BLaER1 (cell line): ENCODE measurements around the gene LZTR1.

Experiments used
- H3K27ac ChIP-seq: shearing (Covaris generic); formaldehyde crosslinking; 2 replicates; pipeline ENCODE4 v1.8.1; 2022
- H3K27me3 ChIP-seq: shearing (Covaris generic); formaldehyde crosslinking; 2 replicates; pipeline ENCODE4 v1.8.1; 2022
- H3K36me3 ChIP-seq: shearing (Covaris generic); formaldehyde crosslinking; 2 replicates; pipeline ENCODE4 v1.8.1; 2022
- H3K4me1 ChIP-seq: shearing (Covaris generic); formaldehyde crosslinking; 2 replicates; pipeline ENCODE4 v1.8.1; 2022
- H3K4me2 ChIP-seq: shearing (Covaris generic); formaldehyde crosslinking; 2 replicates; pipeline ENCODE4 v1.8.1; 2022
- H3K4me3 ChIP-seq: shearing (Covaris generic); formaldehyde crosslinking; 2 replicates; pipeline ENCODE4 v1.8.1; 2022
- H3K9ac ChIP-seq: shearing (Covaris generic); formaldehyde crosslinking; 2 replicates; pipeline ENCODE4 v1.8.1; 2022
- H3K9me3 ChIP-seq: shearing (Covaris generic); formaldehyde crosslinking; 2 replicates; pipeline ENCODE4 v1.8.1; 2022
- H4K20me1 ChIP-seq: shearing (Covaris generic); formaldehyde crosslinking; 2 replicates; pipeline ENCODE4 v1.8.1; 2022
- Cebpa-rat ChIP-seq: shearing (Covaris generic); IDR thresholded peaks from 2 replicates; pipeline ENCODE4 v1.8.1; 2022

Gene LZTR1

DNA sequence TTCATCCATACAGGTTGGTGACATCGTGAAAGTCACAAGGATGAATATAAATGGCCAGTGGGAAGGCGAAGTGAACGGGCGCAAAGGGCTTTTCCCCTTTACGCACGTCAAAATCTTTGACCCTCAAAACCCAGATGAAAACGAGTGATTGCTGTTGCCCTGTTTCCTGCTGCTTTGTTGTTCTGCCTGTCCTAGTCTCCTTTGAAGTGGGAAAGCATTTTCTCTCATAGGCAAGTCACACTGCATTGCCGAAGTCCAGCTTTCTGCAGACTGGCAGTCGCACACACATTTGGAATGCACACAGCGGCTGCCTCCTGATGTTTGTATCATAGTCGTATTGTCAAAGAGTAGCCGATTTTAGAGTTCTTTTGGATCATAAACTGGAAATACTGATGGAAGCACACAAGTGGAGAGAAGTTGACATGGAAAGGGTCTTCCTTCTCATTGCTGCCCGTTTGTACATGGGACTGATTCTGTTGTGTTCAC is 32.4 kb upstream of the LZTR1 start:
- no peaks in the 10 kb centered on the region for H3K9me3 ChIP-seq
- H4K20me1 ChIP-seq, result peaks cover 100% of the 10 kb centered on the region
- H3K4me3 ChIP-seq, result no peak overlapping the region
- peaks cover 97% of the 10 kb centered on the region for H3K36me3 ChIP-seq
- H3K27ac ChIP-seq, result no peak overlapping the region
- no peak overlapping the region for H3K9ac ChIP-seq
- TF ChIP-seq Cebpa-rat, result no peak
- H3K27me3 ChIP-seq, result no peaks in the 10 kb centered on the region
- H3K4me1 ChIP-seq, result peaks cover 41% of the 10 kb centered on the region
- no peak overlapping the region for H3K4me2 ChIP-seq

- no peak overlapping the region for H3K4me3 ChIP-seq
- no peak overlapping the region for H3K9ac ChIP-seq
- peaks cover 7% of the 10 kb centered on the region for H3K27me3 ChIP-seq
- no peak overlapping the region for H3K4me2 ChIP-seq
- TF ChIP-seq Cebpa-rat, result no peak
- no peaks in the 10 kb centered on the region for H3K9me3 ChIP-seq
- H3K36me3 ChIP-seq, result peaks cover 85% of the 10 kb centered on the region
- H3K27ac ChIP-seq, result no peak overlapping the region
- peaks cover 41% of the 10 kb centered on the region for H3K4me1 ChIP-seq
- peaks cover 98% of the 10 kb centered on the region for H4K20me1 ChIP-seq
These were observed 30.8 kb upstream of the LZTR1 start for GRCh38 chr22:20951151-20951931.

DNA sequence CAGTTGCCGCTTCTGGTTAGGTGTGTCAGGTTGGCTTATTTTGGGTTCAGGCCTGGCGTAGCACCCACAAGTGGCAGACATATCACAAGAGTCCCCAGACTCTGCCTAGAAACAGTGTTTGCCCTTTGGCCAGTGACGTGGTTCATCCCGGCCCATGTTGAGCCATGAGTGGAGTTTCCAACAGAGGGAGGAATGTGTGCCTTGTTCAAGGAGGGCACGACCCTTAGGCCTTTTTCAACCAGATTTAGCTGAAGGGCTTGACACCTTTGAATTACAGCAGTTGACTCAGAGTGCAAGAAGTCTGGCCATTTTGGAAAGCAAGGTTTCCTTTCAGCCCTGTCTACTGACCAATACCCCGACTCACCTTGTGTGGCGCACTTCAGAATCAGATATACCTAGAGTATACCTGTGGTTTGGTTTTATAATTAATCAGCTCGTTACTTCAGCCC is 30.1 kb upstream of the LZTR1 start:
- peaks cover 98% of the 10 kb centered on the region for H4K20me1 ChIP-seq
- H3K4me2 ChIP-seq, result no peak overlapping the region
- TF ChIP-seq Cebpa-rat, result no peak
- no peak overlapping the region for H3K4me3 ChIP-seq
- H3K4me1 ChIP-seq, result peaks cover 40% of the 10 kb centered on the region
- peaks cover 78% of the 10 kb centered on the region for H3K36me3 ChIP-seq
- peaks cover 2% of the 10 kb centered on the region; the same call in 1 of the 2 replicates for H3K9me3 ChIP-seq
- H3K9ac ChIP-seq, result no peak overlapping the region
- peaks cover 13% of the 10 kb centered on the region for H3K27me3 ChIP-seq
- no peak overlapping the region for H3K27ac ChIP-seq

DNA sequence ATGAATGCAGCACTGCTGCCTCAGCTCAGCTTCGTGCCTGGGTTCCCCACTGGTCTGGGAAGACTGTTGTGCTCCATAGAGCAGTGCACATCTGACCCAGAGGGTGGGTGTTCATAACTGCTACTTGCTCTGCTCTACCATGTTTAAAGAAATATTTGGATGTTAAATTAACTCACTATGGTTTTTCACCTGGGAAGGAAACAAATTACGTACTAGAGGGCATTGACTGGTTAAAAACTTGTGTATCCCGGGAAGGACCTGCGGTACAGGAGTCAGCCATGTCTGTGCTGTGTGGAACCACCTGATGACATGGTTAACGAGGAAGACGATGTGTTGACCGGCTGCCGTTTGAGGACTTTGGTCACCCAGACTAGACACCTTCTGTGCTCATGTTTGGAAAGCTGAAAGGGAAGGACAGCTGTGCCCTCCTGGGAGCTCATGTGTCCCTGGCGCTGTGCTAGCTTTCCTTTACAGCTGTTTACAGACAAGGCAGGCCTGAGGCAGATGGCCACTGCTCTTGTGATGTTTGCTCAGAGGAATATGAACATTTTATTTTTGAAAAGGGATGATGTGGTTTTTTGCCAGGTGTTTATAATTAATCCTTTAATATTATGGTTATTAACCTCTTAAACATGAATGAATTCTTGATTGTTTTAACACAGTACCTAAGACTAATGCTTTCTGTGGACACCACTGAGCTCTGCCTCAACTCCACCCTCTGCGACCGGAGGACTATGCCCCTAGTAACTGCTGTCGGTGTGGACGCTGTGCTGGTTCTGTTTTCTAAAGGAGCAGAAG is 29.4 kb upstream of the LZTR1 start:
- no peak overlapping the region for H3K4me2 ChIP-seq
- H3K4me1 ChIP-seq, result peaks cover 46% of the 10 kb centered on the region
- H4K20me1 ChIP-seq, result peaks cover 96% of the 10 kb centered on the region
- peaks cover 71% of the 10 kb centered on the region for H3K36me3 ChIP-seq
- peaks cover 3% of the 10 kb centered on the region; the same call in 1 of the 2 replicates for H3K9me3 ChIP-seq
- no peak overlapping the region for H3K9ac ChIP-seq
- H3K27ac ChIP-seq, result no peak overlapping the region
- H3K4me3 ChIP-seq, result no peak overlapping the region
- H3K27me3 ChIP-seq, result peaks cover 21% of the 10 kb centered on the region
- TF ChIP-seq Cebpa-rat, result no peak

DNA sequence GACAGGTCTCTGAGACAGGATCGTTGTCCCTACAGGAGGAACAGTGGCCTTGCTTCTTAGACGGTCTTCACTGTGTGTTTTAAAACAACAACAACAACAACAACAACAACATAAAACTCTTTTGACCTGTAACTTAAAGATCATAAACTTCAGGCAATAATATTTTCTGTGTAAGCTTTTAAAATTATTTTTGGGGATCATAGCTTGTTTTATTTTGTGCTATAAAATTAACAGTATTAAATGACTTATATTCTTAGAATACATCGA is 28.8 kb upstream of the LZTR1 start:
- H3K9me3 ChIP-seq, result peaks cover 3% of the 10 kb centered on the region; the same call in 1 of the 2 replicates
- H3K27me3 ChIP-seq, result peaks cover 26% of the 10 kb centered on the region
- no peak overlapping the region for H3K27ac ChIP-seq
- peaks cover 45% of the 10 kb centered on the region for H3K4me1 ChIP-seq
- H3K9ac ChIP-seq, result no peak overlapping the region
- TF ChIP-seq Cebpa-rat, result no peak
- H4K20me1 ChIP-seq, result peaks cover 91% of the 10 kb centered on the region
- no peak overlapping the region for H3K4me2 ChIP-seq
- H3K36me3 ChIP-seq, result peaks cover 66% of the 10 kb centered on the region
- no peak overlapping the region for H3K4me3 ChIP-seq

DNA sequence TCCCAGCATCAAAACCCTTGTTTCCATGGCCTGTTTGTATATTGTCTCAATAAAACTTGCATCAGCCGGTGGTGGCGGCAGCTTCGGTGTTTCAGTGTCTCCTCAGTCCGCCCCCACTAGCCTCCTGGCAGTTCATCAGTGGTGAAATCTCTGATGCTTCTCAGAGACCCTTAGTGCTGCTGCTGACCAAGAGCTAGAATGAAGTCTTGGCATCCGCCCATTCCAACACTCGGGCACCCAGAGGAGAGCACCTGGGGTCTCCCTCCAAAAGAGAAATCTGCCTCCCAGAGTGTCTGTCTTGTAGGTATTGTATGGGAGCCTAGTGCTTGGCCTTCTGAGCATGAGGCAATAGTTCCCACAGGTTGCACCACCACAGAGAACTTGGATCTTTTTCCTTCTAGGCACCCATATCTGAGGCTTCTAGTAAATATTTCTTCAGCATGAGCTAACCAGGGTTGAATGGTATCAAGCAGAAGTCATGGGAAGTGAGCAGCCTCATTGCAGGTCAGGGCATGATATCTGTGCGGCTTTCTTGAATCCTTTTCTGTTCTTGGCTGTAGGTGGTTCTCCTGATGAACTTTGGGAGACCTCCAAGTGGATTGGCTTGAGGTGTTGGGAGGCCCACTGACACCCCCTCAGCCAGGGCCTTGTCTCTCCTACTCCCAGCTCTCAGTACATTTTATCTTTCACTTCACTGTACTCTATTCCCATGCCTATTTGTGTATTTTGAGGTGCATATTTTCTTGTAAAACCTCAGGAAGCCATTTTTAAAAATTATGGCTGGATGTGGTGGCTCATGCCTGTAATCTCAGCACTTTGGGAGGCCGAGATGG is 28.2 kb upstream of the LZTR1 start:
- H3K9ac ChIP-seq, result no peak overlapping the region
- no peak overlapping the region for H3K4me2 ChIP-seq
- peaks cover 3% of the 10 kb centered on the region; the same call in 1 of the 2 replicates for H3K9me3 ChIP-seq
- H3K27ac ChIP-seq, result no peak overlapping the region
- peaks cover 39% of the 10 kb centered on the region for H3K4me1 ChIP-seq
- peaks cover 60% of the 10 kb centered on the region for H3K36me3 ChIP-seq
- no peak overlapping the region for H3K4me3 ChIP-seq
- no peak for TF ChIP-seq Cebpa-rat
- H4K20me1 ChIP-seq, result peaks cover 85% of the 10 kb centered on the region
- peaks cover 32% of the 10 kb centered on the region for H3K27me3 ChIP-seq

DNA sequence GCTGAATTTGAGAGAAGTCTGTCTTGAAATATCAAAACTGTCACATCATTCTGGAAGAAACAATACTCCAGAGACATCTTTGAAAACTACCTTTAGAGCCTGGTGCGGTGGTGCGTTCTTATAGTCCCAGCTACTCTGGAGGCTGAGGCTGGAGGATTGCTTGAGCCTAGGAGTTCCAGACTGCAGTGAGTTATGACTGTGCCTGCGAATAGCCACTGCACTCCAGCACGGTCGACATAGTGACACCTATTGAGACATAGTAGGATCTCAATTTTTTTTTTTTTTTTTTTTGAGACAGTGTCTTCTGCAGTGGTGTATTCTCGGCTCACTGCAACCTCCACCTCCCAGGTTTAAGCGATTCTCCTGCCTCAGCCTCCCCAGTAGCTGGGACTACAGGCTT is 26.5 kb upstream of the LZTR1 start:
- Histone ChIP-seq H3K9me3 (peaks cover 3% of the 10 kb centered on the region; the same call in 1 of the 2 replicates), H4K20me1 (peaks cover 68% of the 10 kb centered on the region), H3K27ac (no peak overlapping the region)

DNA sequence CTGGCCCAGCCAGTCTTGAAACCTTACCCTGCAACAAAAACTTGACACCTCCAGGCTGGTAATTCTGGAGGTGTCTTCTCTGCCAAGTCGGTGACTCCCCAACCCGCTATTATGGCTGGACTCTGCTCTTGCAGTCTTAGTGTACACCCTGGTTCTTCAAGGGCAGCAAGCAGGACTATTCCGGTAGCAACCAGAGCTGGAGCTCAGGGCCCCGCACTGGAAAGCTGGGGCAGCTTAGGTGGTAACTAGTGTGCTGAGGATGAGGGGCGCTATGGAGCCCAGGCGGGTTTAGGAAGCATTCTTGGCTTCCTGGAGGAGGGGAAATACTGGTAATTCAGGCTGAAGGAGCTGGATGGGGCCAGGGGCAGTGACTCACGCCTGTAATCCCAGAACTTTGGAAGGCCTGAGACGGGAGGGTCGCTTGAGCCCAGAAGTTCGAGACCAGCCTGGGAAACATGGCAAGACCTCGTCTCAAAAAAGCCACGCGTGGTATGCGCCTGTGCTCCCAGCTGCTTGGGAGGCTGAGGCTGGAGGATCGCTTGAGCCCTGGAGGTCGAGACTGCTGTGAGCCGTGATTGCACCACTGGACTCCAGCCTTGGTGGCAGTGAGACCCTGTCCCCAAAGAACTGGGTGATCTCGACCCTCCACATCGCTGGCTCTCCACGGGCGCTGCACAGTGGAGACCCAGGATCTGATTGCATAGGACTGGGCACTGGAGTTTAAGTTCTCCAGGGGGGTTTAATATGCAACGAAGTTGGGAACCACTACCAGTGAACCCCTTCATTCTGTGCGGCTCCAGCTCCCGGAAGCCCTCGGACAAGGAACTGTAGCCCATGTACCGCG is 25.6 kb upstream of the LZTR1 start:
- H3K9ac ChIP-seq, result no peak overlapping the region
- peaks cover 36% of the 10 kb centered on the region for H3K27me3 ChIP-seq
- H3K4me3 ChIP-seq, result 0 out of 2 replicates have a peak overlapping the region, but pooled peaks have one; percentile 56
- peaks cover 3% of the 10 kb centered on the region; the same call in 1 of the 2 replicates for H3K9me3 ChIP-seq
- TF ChIP-seq Cebpa-rat, result no peak
- peaks cover 34% of the 10 kb centered on the region for H3K36me3 ChIP-seq
- peaks cover 27% of the 10 kb centered on the region for H3K4me1 ChIP-seq
- H4K20me1 ChIP-seq, result peaks cover 59% of the 10 kb centered on the region
- peak overlapping the region; percentile 71 for H3K4me2 ChIP-seq
- H3K27ac ChIP-seq, result no peak overlapping the region

More for the DNA sequence above, 26.5 kb upstream of the LZTR1 start:
- Histone ChIP-seq H3K9ac (no peak overlapping the region), H3K4me3 (no peak overlapping the region), H3K4me2 (no peak overlapping the region), H3K36me3 (peaks cover 43% of the 10 kb centered on the region), H3K4me1 (peaks cover 29% of the 10 kb centered on the region), H3K27me3 (peaks cover 36% of the 10 kb centered on the region)
- TF ChIP-seq Cebpa-rat, result no peak
